ENCODE results near the gene ZNF691.
"Not testable (repeated sequence)": the region's sequence is repeated elsewhere in the genome, so short reads cannot be mapped to it uniquely, and the experiment has no call there.

Gene ZNF691

DNA sequence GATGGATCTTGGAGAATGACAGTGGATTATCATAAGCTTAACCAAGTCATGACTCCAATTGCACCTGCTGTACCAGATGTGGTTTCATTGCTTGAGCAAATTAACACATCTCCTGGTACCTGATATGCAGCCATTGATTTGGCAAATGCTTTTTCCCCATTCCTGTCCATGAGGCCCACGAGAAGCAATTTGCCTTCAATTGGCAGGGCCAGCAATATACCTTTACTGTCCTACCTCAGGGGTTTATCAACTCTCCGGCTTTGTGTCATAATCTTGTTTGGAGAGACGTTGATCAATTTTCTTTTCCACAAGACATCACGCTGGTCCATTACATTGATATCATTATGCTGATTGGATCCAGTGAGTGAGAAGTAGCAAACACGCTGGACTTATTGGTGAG is 20.1 kb downstream of the ZNF691 start:
- TF ChIP-seq, protein P1, sequence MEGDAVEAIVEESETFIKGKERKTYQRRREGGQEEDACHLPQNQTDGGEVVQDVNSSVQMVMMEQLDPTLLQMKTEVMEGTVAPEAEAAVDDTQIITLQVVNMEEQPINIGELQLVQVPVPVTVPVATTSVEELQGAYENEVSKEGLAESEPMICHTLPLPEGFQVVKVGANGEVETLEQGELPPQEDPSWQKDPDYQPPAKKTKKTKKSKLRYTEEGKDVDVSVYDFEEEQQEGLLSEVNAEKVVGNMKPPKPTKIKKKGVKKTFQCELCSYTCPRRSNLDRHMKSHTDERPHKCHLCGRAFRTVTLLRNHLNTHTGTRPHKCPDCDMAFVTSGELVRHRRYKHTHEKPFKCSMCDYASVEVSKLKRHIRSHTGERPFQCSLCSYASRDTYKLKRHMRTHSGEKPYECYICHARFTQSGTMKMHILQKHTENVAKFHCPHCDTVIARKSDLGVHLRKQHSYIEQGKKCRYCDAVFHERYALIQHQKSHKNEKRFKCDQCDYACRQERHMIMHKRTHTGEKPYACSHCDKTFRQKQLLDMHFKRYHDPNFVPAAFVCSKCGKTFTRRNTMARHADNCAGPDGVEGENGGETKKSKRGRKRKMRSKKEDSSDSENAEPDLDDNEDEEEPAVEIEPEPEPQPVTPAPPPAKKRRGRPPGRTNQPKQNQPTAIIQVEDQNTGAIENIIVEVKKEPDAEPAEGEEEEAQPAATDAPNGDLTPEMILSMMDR (IDR thresholded peaks at IDR 0.05; ENCODE audit: low read depth, low read length) = no peak
- no peak for DNase-seq (ENCODE audit: extremely low read depth, low read depth)

DNA sequence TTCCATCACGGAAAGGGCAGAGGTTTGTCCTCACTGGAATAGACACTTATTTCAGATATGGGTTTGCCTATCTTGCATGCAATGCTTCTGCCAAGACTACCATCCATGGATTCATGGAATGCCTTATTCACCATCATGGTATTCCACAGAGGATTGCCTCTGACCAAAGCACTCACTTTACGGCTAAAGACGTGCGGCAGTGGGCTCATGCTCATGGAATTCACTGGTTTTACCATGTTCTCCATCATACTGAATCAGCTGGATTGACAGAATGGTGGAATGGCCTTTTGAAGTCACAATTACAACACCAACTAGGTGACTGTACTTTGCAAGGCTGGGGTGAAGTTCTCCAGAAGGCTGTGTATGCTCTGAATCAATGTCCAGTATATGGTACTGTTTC is 22.1 kb downstream of the ZNF691 start:
- not testable (repeated sequence) for DNase-seq (ENCODE audit: extremely low read depth, low read depth)

DNA sequence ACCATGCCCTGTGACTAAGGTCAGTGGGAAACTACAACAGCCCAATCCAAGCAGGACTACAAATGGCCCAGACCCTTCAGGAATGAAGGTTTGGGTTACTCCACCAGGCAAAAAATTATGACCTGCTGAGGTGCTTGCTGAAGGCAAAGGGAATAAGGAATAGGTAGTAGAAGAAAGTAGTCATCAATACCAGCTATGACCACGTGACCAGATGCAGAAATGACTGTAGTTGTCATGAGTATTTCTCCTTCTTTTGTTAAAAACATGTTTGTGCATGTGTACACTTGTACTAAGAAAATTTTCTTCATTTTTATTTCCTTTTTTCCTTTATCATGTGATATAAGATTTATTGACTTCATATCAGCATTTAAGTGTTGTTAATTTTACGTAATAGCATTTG is 22.8 kb downstream of the ZNF691 start:
- not testable (repeated sequence) for DNase-seq (ENCODE audit: extremely low read depth, low read depth)

DNA sequence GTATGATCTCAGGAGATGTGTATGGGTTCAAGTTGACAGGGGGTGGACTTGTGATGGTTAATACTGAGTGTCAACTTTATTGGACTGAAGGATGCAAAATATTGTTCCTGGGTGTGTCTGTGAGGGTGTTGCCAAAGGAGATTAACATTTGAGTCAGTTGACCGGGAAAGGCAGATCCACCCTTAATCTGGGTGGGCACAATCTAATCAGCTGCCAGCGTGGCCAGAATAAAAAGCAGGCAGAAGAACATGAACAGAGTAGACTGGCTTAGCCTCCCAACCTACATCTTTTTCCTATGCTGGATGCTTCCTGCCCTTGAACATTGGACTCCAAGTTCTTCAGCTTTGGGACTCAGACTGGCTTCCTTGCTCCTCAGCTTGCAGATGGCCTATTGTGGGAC is 23.3 kb downstream of the ZNF691 start:
- DNase-seq (ENCODE audit: extremely low read depth, low read depth) = not testable (repeated sequence)

DNA sequence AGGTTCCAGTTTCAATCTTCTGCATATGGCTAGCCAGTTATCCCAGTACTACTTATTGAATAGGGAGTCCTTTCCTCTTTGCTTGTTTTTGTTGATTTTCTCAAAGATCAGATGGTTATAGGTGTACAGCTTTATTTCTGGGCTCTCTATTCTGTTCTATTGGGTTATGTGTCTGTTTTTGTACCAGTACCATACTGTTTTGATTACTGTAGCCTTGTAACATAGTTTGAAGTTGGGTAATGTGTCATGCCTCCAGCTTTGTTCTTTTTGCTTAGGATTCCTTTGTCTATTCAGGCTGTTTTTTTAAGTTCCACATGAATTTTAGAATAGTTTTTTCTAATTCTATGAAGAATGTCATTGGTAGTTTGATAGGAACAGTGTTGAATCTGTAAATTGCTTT is 26.7 kb downstream of the ZNF691 start:
- DNase-seq (ENCODE audit: extremely low read depth, low read depth) = not testable (repeated sequence)

DNA sequence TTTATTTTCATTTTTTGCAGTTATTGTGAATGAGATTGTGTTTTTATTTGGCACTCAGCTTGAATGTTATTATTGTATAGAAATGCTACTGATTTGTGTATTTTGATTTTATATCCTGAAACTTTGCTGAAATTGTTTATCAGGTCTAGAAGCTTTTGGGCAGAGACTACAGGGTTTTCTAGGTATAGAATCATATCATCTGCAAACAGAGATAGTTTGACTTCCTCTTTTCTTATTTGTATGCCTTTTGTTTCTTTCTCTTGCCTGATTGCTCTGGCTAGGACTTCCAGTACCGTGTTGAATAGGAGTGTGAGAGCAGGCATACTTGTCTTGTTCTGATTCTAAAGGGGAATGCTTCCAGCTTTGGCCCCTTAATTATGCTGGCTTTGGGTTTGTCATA is 27.3 kb downstream of the ZNF691 start:
- no peak for DNase-seq (ENCODE audit: extremely low read depth, low read depth)
- TF ChIP-seq, protein P1 (IDR thresholded peaks at IDR 0.05; ENCODE audit: low read depth, low read length) = no peak

DNA sequence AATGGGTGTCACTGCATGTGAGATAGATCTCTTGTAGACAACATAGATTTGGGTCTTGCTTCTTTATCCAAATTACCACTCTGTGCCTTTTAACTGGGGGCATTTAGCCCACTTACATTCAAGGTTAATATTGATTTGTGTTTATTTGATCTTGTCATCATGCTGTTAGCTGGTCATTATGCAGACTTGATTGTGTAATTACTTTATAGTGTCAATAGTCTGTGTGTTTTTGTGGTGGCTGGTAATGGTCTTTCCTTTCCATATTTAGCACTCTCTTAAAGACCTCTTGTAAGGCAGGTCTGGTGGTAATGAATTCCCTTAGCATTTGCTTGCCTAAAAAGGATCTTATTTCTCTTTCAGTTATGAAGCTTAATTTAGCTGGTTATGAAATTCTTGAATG is 29.6 kb downstream of the ZNF691 start:
- DNase-seq (ENCODE audit: extremely low read depth, low read depth) = no peak
- TF ChIP-seq, protein P1 (IDR thresholded peaks at IDR 0.05; ENCODE audit: low read depth, low read length) = no peak

DNA sequence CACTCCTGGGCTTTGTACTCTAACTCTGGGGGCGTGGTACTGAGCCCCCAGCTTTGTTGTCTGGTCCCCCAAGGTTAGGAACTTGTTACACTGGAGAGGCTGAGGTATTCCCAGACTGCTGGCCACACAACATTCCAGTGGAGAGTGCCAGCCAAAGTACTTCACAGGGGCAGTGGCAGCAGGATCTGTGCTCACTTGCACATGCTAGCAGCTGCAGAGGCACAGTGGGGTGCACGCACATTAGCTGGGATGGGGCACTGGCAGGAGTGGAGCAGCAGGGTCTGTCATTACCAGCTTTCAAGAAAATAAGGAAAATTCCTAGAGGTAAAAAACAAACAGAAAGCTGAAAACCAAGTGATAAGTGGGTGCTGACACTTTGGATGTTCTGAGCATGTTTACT is 31.0 kb downstream of the ZNF691 start:
- TF ChIP-seq, protein P1 (IDR thresholded peaks at IDR 0.05; ENCODE audit: low read depth, low read length) = no peak

DNA sequence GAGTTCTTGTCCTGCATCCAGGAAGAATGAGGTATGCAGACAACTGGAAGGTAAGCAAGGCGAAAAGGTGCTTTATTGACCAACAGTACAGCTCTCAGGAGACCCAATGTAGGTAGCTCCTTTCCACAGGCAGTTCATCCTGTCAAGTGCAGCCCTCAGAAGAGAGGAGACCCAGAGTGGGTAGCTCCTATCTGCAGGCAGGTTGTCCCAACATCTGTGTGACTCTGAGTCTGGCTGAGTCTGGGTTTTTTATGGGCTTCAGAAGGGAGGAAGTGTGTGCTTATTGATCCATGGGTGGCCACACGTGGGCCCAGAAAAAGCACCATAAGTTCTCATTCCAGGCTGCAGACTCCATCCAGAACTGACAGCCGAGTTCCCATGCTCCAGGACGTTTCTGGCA is 34.0 kb downstream of the ZNF691 start:
- TF ChIP-seq, protein P1 (IDR thresholded peaks at IDR 0.05; ENCODE audit: low read depth, low read length) = no peak
- no peak for DNase-seq (ENCODE audit: extremely low read depth, low read depth)

More for the DNA sequence above, 31.0 kb downstream of the ZNF691 start:
- no peak for DNase-seq (ENCODE audit: extremely low read depth, low read depth)

DNA sequence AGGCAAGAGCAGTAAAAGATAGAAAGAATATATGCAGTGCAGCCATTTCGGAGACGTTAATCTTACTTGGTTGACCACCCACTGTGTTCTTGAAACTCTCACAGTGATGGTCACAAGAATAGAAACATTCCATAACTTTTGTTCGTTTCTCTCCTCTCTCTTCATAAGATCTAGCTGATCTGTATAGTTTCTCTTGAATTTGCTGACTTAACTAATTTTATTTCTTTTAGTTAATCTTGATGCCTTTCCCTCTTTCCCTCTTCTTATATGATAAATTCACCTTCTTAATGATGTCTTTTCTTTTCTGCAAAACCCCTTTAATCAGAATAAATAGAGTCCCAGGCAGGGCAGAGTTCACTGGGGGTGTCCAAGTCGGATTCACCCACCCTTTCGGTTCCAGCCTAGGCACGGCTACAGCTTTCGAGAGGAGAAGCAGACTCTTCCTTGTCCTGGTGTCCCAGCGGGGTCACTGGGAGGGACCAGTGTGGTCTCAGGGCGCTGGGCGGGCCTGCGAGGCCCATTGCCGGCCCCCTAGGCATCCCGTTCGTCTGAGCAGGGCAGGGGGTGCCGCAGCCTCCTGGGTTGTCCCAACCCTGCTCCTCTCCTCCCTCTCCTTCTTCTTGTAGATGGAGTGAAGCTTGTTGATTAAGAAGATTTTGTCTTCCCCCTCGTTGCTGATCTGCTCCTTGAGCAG is 39.8 kb downstream of the ZNF691 start:
- no peak for DNase-seq (ENCODE audit: extremely low read depth, low read depth)
- TF ChIP-seq, protein P1 (IDR thresholded peaks at IDR 0.05; ENCODE audit: low read depth, low read length) = no peak
